ENCODE measurements around the gene TMPRSS4.

The TMPRSS4 gene

GRCh38 chr11:118076754-118077281, at the start of gene TMPRSS4:
Gene TMPRSS4 (plus strand): TSS chr11:118077078. CDS start chr11:118077303, 225 bp downstream.
- no peak for DNase-seq

GRCh38 chr11:118027694-118028093, 49.2 kb upstream of the TMPRSS4 start:
- no peak for DNase-seq

GRCh38 chr11:118028626-118029025, 48.3 kb upstream of the TMPRSS4 start:
- no peak for DNase-seq

GRCh38 chr11:118033443-118033842, 43.4 kb upstream of the TMPRSS4 start:
- no peak for DNase-seq

GRCh38 chr11:118042141-118042540, 34.7 kb upstream of the TMPRSS4 start:
- DNase-seq = no peak

GRCh38 chr11:118042796-118043195, 34.1 kb upstream of the TMPRSS4 start:
- DNase-seq = no peak

- no peak for DNase-seq
These were observed 31.7 kb upstream of the TMPRSS4 start for GRCh38 chr11:118045191-118045590.

GRCh38 chr11:118046051-118046963, 30.6 kb upstream of the TMPRSS4 start:
- no peak for DNase-seq

- no peak for DNase-seq
These were observed 29.7 kb upstream of the TMPRSS4 start for GRCh38 chr11:118046964-118047700.

- no peak for DNase-seq
These were observed 29.1 kb upstream of the TMPRSS4 start for GRCh38 chr11:118047749-118048148.

- no peak for DNase-seq
These were observed 28.2 kb upstream of the TMPRSS4 start for GRCh38 chr11:118048472-118049370.

- no peak for DNase-seq
These were observed 27.1 kb upstream of the TMPRSS4 start for GRCh38 chr11:118049771-118050170.

GRCh38 chr11:118050208-118050891, 26.5 kb upstream of the TMPRSS4 start:
- DNase-seq = no peak

GRCh38 chr11:118051136-118051610, 25.7 kb upstream of the TMPRSS4 start:
- DNase-seq = no peak

GRCh38 chr11:118051611-118052461, 25.0 kb upstream of the TMPRSS4 start:
- DNase-seq = no peak

GRCh38 chr11:118052581-118053206, 24.2 kb upstream of the TMPRSS4 start:
- no peak for DNase-seq

GRCh38 chr11:118054712-118055640, 21.9 kb upstream of the TMPRSS4 start:
- DNase-seq = no peak

- DNase-seq = no peak
These were observed 20.9 kb upstream of the TMPRSS4 start for GRCh38 chr11:118055966-118056365.

GRCh38 chr11:118056806-118057205, 20.1 kb upstream of the TMPRSS4 start:
- DNase-seq = no peak
